ENCODE results near the gene KIAA1328.

KIAA1328 gene

DNA sequence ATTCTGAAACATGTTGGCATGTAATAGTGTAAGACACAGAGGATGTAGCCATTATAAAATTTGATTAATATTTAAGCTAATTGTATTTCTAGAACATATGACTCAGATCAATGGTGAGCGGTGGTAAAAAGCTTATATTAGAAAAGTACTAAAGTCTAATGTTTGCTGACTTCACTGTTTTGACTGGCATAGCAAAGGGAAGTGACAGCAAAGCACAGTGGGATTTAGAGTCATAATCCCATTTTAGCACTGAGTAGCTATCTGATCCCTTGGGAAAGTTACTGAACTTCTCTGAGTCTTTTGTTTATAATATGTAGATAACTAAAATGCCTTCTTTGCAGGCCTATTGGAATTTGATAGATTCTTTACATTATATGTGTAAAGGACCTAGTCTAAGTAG, 60.4 kb downstream of the KIAA1328 start:
- no peak for DNase-seq (ENCODE audit: extremely low read depth, low read depth)
- no peak overlapping the region for H3K4me3 ChIP-seq (replicated peaks; ENCODE audit: low read depth, low read length)
- TF ChIP-seq, protein P1, sequence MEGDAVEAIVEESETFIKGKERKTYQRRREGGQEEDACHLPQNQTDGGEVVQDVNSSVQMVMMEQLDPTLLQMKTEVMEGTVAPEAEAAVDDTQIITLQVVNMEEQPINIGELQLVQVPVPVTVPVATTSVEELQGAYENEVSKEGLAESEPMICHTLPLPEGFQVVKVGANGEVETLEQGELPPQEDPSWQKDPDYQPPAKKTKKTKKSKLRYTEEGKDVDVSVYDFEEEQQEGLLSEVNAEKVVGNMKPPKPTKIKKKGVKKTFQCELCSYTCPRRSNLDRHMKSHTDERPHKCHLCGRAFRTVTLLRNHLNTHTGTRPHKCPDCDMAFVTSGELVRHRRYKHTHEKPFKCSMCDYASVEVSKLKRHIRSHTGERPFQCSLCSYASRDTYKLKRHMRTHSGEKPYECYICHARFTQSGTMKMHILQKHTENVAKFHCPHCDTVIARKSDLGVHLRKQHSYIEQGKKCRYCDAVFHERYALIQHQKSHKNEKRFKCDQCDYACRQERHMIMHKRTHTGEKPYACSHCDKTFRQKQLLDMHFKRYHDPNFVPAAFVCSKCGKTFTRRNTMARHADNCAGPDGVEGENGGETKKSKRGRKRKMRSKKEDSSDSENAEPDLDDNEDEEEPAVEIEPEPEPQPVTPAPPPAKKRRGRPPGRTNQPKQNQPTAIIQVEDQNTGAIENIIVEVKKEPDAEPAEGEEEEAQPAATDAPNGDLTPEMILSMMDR (IDR thresholded peaks at IDR 0.05; ENCODE audit: low read depth, low read length, missing control alignments): no peak

DNA sequence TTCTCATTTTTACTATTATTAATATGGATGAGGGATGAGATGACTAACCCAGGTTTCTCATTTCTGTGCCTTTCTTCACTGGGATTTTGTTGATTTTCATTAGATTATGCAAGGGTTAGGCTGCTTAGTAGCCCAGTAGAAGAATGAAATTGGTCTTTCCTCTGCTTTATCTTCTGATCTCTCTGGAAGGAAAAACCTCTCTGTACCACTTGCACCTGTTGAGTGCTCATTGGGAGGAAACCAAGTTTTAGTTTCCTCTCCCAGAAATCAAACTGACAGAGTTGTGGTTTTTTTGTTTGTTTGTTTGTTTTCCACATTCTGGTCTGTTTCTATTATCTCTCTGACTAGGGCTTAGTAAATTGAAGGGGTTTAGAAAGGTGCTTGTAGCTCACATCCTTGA, 60.8 kb downstream of the KIAA1328 start:
- no peak overlapping the region for H3K4me3 ChIP-seq (replicated peaks; ENCODE audit: low read depth, low read length)
- TF ChIP-seq, protein P1 (IDR thresholded peaks at IDR 0.05; ENCODE audit: low read depth, low read length, missing control alignments): no peak
- no peak for DNase-seq (ENCODE audit: extremely low read depth, low read depth)

DNA sequence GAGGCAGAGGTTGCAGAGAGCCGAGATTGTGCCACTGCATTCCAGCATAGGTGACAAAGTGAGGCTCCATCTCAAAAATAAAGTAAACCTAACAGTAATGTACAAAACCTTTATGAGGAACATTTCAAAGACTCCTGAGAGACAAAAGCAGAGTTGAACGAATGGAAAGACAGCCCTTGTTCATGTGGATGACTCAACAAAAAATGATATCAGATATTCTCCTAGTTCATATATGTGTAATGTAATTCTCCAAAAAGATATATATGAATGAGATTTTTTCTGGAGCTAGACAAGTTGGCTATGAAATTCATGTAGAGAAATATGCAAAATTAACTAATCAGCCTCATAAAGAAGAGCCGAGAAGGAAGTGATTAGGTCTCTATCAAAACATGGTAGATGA, 61.7 kb downstream of the KIAA1328 start:
- TF ChIP-seq, protein P1 (IDR thresholded peaks at IDR 0.05; ENCODE audit: low read depth, low read length, missing control alignments): no peak
- no peak for DNase-seq (ENCODE audit: extremely low read depth, low read depth)
- no peak overlapping the region for H3K4me3 ChIP-seq (replicated peaks; ENCODE audit: low read depth, low read length)

DNA sequence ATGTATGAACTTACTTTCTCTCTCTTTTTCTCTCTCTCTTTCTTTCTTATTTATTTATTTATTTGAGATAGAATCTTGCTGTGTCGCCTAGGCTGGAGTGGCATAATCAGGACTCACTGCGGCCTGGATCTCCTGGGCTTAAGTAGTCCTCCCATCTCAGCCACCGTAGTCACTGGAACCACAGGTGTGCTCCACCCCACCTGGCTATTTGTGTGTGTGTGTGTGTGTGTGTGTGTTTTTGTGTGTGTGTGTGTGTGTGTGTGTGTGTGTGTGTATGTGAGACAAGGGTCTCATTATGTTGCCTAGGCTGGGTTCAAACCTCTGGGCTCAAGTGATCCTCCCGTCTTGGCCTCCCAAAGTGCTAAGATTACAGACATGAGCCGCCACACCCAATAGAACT, 64.3 kb downstream of the KIAA1328 start:
- DNase-seq (ENCODE audit: extremely low read depth, low read depth): no peak
- no peak overlapping the region for H3K4me3 ChIP-seq (replicated peaks; ENCODE audit: low read depth, low read length)
- TF ChIP-seq, protein P1 (IDR thresholded peaks at IDR 0.05; ENCODE audit: low read depth, low read length, missing control alignments): no peak

DNA sequence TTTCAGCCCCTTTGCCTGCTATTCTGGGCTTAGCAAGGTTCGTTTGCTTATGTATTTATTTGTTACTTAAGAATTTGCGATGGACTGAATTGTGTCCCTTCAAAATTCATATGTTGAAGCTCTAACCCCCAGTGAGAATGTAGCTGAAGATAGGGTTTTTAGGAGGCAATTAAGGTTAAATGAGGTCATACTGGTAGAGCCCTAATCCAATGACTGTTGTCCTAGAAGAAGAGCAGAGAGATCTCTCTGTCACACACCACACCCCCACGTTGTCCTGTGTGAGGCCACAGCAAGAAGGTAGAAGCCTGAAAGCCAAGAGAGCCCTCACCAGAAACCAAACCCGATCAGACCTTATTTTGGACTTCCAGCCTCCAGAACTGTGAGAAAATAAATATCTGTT, 66.7 kb downstream of the KIAA1328 start:
- TF ChIP-seq, protein P1 (IDR thresholded peaks at IDR 0.05; ENCODE audit: low read depth, low read length, missing control alignments): no peak
- H3K4me3 ChIP-seq (replicated peaks; ENCODE audit: low read depth, low read length): no peak overlapping the region
- no peak for DNase-seq (ENCODE audit: extremely low read depth, low read depth)

- no peak for DNase-seq (ENCODE audit: extremely low read depth, low read depth)
- TF ChIP-seq, protein P1 (IDR thresholded peaks at IDR 0.05; ENCODE audit: low read depth, low read length, missing control alignments): no peak
- H3K4me3 ChIP-seq (replicated peaks; ENCODE audit: low read depth, low read length): no peak overlapping the region
Measured at GRCh38 chr18:36897253-36897652, 68.3 kb downstream of the KIAA1328 start.

GRCh38 chr18:36899289-36899688, 70.4 kb downstream of the KIAA1328 start:
- DNase-seq (ENCODE audit: extremely low read depth, low read depth): peak; percentile 20
- TF ChIP-seq, protein P1 (IDR thresholded peaks at IDR 0.05; ENCODE audit: low read depth, low read length, missing control alignments): peak; percentile 48

More at GRCh38 chr18:36899289-36899688, 70.4 kb downstream of the KIAA1328 start:
- no peak overlapping the region for H3K4me3 ChIP-seq (replicated peaks; ENCODE audit: low read depth, low read length)

Data from HFF-Myc (cell line).